SU-DHL-6 (cell line): ENCODE results near the gene C1QTNF1.

Experiments
- H2AFZ ChIP-seq: fragments of 200-600 bp; sonication (generic); 2 replicates; pipeline ENCODE4 v1.6.1; 2014; ENCODE audit warnings: low read depth, mild to moderate bottlenecking, moderate library complexity, mixed read lengths, antibody characterized with exemption, low read length; ENCODE audit not compliant: severe bottlenecking
- H3F3A ChIP-seq: fragments of 200-600 bp; shearing (Covaris generic); 2 replicates; pipeline ENCODE4 v1.6.0; 2016; ENCODE audit warnings: antibody characterized with exemption, mild to moderate bottlenecking; ENCODE audit not compliant: insufficient read depth
- H3K27ac ChIP-seq: fragments of 200-600 bp; sonication (generic); 2 replicates; pipeline ENCODE4 v1.5.1; 2016; ENCODE audit warnings: low read depth, mild to moderate bottlenecking, low read length, moderate library complexity, mixed read lengths
- H3K27me3 ChIP-seq: fragments of 200-600 bp; sonication (generic), shearing (Covaris generic); 2 replicates; pipeline ENCODE4 v1.6.0; 2014; ENCODE audit warnings: mild to moderate bottlenecking, low read length
- H3K36me3 ChIP-seq: fragments of 200-600 bp; sonication (generic); 2 replicates; pipeline ENCODE4 v1.6.1; 2014; ENCODE audit warnings: mild to moderate bottlenecking, low read length, mixed read lengths
- H3K4me2 ChIP-seq: fragments of 300-600, 200-600 bp; shearing (Covaris generic), sonication (generic); 2 replicates; pipeline ENCODE4 v1.6.0; 2014; ENCODE audit warnings: low read length, low read depth, mild to moderate bottlenecking; ENCODE audit not compliant: poor library complexity, severe bottlenecking
- H3K4me3 ChIP-seq: fragments of 200-600 bp; sonication (generic); 2 replicates; pipeline ENCODE4 v1.5.1; 2014; ENCODE audit warnings: antibody characterized with exemption, low read length, mild to moderate bottlenecking, mixed read lengths; ENCODE audit not compliant: insufficient read depth, poor library complexity, severe bottlenecking
- H3K79me2 ChIP-seq: fragments of 200-600 bp; sonication (generic); 2 replicates; pipeline ENCODE4 v1.6.1; 2014; ENCODE audit warnings: mild to moderate bottlenecking, low read length, moderate library complexity; ENCODE audit not compliant: insufficient read depth
- H3K9ac ChIP-seq: fragments of 200-600 bp; sonication (generic); 2 replicates; pipeline ENCODE4 v1.7.0; 2014; ENCODE audit warnings: mild to moderate bottlenecking, low read length
- H3K9me2 ChIP-seq: fragments of 200-600 bp; sonication (generic); replicated peaks from 2 replicates; pipeline ENCODE4 v1.6.1; 2014; ENCODE audit warnings: low read length; ENCODE audit not compliant: insufficient read depth
- H3K9me3 ChIP-seq: fragments of 200-600 bp; sonication (generic); 2 replicates; pipeline ENCODE4 v1.6.1; 2014; ENCODE audit warnings: low read length, mixed read lengths; ENCODE audit not compliant: insufficient read depth
- H4K20me1 ChIP-seq: fragments of 200-600 bp; sonication (generic); 2 replicates; pipeline ENCODE4 v1.6.1; 2014; ENCODE audit warnings: low read depth, mild to moderate bottlenecking, antibody characterized with exemption, low read length, moderate library complexity, mixed read lengths
- EZH2phosphoT487 ChIP-seq: fragments of 200-600 bp; sonication (generic), shearing (Covaris generic); conservative IDR thresholded peaks from 2 replicates; pipeline ENCODE4 v1.6.1; 2018; ENCODE audit warnings: mild to moderate bottlenecking, antibody characterized with exemption, low read length, moderate library complexity, mixed read lengths
- TF ChIP-seq, protein P1 (sequence below): fragments of 200-600 bp; sonication (generic); IDR thresholded peaks from one replicate; pipeline ENCODE4 v1.5.1; 2017; ENCODE audit warnings: antibody characterized with exemption, mild to moderate bottlenecking, low read length, moderate library complexity; ENCODE audit not compliant: insufficient read depth, poor library complexity, severe bottlenecking

The C1QTNF1 gene

DNA sequence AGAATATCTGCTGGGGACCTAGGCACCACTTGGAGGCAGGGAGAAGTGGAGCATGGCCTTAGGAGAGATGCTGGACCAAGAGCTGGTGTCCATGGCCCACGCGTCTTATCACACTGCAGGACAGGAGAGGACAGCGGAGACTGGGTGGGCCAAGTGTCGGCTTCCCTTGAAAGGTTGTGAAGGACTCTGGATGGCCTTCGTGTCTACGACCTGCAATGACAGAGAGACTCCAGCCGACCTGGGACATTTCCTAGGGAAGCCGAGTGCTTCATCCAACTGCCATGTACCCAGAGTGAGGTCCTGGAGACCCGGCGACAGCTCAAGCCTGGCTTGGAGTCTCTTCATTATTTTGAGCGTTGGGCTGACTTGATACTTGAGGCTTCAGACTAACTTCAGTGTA lies 20.5 kb downstream of the C1QTNF1 start:
- no peaks in the 10 kb centered on the region for H3K27me3 ChIP-seq
- H3K79me2 ChIP-seq, result no peaks in the 10 kb centered on the region
- H4K20me1 ChIP-seq, result no peaks in the 10 kb centered on the region
- no peaks in the 10 kb centered on the region for H3K36me3 ChIP-seq
- no peak overlapping the region for H3K4me3 ChIP-seq
- H3K27ac ChIP-seq, result no peak overlapping the region
- TF ChIP-seq EZH2phosphoT487, result no peak
- TF ChIP-seq, protein P1, sequence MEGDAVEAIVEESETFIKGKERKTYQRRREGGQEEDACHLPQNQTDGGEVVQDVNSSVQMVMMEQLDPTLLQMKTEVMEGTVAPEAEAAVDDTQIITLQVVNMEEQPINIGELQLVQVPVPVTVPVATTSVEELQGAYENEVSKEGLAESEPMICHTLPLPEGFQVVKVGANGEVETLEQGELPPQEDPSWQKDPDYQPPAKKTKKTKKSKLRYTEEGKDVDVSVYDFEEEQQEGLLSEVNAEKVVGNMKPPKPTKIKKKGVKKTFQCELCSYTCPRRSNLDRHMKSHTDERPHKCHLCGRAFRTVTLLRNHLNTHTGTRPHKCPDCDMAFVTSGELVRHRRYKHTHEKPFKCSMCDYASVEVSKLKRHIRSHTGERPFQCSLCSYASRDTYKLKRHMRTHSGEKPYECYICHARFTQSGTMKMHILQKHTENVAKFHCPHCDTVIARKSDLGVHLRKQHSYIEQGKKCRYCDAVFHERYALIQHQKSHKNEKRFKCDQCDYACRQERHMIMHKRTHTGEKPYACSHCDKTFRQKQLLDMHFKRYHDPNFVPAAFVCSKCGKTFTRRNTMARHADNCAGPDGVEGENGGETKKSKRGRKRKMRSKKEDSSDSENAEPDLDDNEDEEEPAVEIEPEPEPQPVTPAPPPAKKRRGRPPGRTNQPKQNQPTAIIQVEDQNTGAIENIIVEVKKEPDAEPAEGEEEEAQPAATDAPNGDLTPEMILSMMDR, result no peak
- no peaks in the 10 kb centered on the region for H3K9me3 ChIP-seq
- no peaks in the 10 kb centered on the region for H3K9me2 ChIP-seq
- no peak overlapping the region for H3K4me2 ChIP-seq
- no peak overlapping the region for H3K9ac ChIP-seq
- H3F3A ChIP-seq, result no peaks in the 10 kb centered on the region
- no peak overlapping the region for H2AFZ ChIP-seq

DNA sequence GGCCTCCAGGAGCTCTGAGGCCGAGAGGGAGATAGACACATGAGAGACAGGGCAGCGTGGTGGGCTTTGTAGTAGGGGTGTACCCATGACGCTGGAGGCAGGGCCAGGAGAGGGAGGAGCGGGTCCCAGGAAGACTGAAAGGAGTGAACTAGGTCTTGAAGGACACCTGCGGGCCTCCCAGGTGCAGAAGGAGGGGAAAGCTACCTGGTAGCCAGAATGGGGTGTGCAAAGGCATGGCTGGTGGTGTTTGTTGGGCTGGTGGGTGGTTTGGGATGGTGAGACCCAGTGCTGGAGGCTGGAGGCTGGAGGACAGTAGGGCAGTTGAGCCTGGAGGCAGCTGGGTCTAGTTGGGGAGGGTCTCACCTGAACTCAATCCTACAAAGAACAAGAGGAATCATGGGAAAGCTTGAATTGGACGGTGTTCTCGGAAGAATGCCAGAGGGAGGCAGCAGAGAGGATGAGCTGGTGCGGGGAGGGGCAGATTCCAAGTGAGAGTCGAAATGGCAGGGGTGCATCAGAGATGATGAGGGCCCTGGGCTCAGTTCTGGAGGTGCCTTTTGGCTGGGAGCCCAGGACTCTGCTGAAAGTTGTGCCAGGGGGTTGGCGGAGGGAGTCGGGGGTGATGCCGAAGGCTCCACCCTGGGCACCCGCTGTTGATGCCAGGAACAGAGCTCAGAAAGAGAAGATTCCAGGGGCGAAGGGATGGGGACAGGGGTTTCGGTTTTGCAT lies 21.2 kb downstream of the C1QTNF1 start:
- Histone ChIP-seq H3K4me3 (no peak overlapping the region), H3K27ac (no peak overlapping the region), H3K36me3 (no peaks in the 10 kb centered on the region), H3K4me2 (no peak overlapping the region), H3K27me3 (no peaks in the 10 kb centered on the region), H3F3A (no peaks in the 10 kb centered on the region), H3K9me2 (no peaks in the 10 kb centered on the region), H2AFZ (no peak overlapping the region), H3K79me2 (no peaks in the 10 kb centered on the region), H3K9ac (no peak overlapping the region), H4K20me1 (no peaks in the 10 kb centered on the region), H3K9me3 (no peaks in the 10 kb centered on the region)
- TF ChIP-seq EZH2phosphoT487, result no peak
- TF ChIP-seq, protein P1, result no peak

DNA sequence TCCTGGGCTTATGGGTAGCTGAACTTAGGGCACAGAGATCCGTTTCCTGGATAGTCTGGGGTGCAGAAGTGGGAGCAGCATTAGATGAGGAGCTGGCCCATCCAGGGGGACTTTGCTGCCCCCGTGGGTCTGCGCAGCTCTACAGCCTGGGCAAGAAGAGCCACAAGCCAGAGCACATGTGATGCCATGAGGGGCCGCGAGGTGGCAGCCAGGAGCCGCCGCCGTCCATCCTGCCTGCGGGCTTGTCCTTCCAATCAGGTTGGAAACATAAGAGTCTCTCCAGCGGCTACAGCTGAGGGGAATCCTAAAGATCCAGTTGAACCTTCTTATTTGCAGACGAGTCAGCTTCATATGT lies 21.9 kb downstream of the C1QTNF1 start:
- no peaks in the 10 kb centered on the region for H3K9me3 ChIP-seq
- no peaks in the 10 kb centered on the region for H4K20me1 ChIP-seq
- H3K9ac ChIP-seq, result no peak overlapping the region
- H3K27me3 ChIP-seq, result no peaks in the 10 kb centered on the region
- no peaks in the 10 kb centered on the region for H3K9me2 ChIP-seq
- no peak overlapping the region for H2AFZ ChIP-seq
- H3K27ac ChIP-seq, result no peak overlapping the region
- H3F3A ChIP-seq, result no peaks in the 10 kb centered on the region
- TF ChIP-seq, protein P1, result peak; percentile 79
- no peak for TF ChIP-seq EZH2phosphoT487
- H3K79me2 ChIP-seq, result no peaks in the 10 kb centered on the region
- H3K4me2 ChIP-seq, result no peak overlapping the region
- no peaks in the 10 kb centered on the region for H3K36me3 ChIP-seq
- no peak overlapping the region for H3K4me3 ChIP-seq
